ENCODE results near the gene HSPB7.
"Not testable (repeated sequence)": the region's sequence is repeated elsewhere in the genome, so short reads cannot be mapped to it uniquely, and the experiment has no call there.

Gene HSPB7

DNA sequence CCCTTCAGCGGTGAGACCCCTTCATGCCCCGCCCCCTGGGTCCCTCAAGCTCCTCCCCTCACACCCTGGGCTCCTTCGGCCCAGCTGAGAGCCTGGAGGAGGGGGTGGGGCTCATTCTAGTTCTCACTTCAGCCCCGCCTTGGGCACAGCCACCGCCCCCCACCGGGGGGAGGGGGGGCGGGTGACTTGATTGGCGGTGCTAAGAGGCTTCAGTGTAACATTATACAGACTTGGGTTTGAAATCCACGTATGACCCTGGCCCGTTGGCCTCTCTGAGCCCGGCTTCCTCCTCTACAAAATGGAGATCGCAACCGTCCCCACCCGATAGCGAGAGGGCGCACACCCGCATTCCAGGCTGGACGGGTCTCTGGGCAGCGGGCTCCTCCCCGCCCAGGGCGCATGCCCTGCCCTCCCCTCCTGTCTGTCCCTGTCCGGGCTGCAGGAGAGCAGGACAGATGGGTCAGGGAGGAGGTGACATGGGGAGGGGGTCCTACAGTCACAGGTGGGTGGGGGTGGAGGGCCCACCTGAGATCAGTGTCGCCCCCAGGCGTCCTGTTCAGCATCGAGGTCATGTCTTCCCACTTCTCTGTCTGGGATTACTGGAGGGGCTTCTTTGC lies 30.8 kb upstream of the HSPB7 start:
- peak; percentile 75 for DNase-seq

DNA sequence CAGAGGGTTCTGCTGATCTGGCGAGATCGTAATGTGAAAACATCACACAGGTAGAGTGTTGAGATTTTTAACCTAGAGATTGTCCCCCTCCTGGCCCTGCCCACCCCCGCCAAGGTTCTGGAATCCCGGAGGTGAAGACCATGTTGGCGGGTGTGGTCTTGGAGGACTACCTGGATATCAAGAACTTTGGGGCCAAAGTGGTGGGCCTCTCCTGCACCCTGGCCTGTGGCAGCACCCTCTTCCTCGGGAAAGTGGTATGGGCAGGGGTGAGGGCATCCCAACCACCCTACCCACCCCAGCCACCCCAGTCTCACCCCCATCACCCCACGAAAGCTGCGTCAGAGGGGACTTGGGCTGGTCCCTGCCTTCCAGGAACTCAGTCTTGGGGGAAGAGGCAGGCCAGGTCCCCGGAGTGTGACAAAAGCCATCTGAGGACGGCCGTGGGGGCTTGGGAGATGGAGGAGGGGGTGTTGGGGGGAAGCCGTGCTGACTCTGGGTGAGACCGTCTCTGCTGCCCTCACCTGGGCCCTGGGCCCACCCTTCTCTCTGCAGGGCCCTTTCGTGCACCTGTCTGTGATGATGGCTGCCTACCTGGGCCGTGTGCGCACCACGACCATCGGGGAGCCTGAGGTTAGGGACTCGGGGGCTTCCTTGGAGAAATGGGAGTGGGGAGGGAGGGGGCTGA lies 30.1 kb upstream of the HSPB7 start:
- DNase-seq: no peak

DNA sequence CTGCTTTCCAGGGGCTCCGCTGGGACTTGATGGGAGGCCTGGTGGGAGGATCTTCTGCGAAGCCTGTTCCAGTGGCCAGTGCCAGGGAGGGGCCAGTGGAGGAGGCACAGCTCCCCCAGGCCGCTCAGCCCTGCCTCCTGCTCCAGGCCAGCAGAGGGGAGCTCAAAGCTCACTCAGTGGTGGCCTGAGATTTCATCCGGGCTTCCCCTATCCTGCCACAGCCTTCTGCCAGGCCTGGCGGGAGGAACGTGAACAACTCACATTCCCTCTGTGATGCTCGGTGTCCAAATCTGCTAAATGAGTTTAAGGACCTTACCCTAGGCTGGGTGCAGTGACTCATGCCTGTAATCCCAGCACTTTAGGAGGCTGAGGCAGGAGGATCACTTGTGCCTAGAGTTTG lies 29.0 kb upstream of the HSPB7 start:
- DNase-seq: no peak

DNA sequence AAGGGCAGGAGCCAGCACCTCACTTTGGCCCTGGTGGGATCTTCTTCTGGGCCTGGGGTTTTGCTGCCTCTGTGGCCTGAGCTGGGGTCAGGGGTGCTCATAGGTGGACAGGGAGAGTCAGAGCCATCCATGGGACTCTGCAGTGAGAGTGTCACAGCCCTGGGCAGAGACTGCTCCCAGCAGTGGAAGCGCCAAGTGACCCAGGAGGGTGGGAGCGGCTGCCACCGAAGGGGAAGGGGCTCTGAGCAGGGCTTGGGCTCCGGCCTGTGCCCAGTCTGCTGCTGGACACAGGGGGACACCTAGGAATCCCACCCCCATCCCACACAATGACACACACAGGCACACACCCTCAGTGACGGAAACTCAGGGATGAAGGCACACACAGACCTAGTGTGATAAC lies 26.1 kb upstream of the HSPB7 start:
- DNase-seq: no peak

DNA sequence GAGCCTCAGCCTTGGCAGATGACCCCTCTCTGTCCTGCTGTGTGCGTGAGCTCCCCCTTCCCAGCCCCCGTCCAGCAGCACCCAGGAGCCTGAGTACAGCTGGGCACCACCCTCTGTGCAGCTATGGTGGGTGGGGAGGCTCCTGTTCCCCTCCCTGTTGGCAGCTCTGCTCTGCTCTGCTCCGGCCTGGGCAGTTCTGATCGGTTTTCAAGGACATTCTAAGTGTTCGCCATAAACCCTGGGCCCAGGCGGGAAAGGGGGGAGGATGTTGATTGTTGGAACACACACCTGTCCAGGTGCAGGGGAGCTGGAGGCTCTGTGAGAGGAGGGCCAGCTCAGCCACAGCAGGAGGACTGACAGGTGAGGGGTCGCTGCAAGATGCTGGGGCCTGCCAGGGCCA lies 25.7 kb upstream of the HSPB7 start, which contains the start of gene CLCNKB:
CLCNKB (plus strand) TSS at position 262 of the 400 bp plus-strand sequence. CDS start 711 bp downstream, outside the sequence.
- DNase-seq: no peak

DNA sequence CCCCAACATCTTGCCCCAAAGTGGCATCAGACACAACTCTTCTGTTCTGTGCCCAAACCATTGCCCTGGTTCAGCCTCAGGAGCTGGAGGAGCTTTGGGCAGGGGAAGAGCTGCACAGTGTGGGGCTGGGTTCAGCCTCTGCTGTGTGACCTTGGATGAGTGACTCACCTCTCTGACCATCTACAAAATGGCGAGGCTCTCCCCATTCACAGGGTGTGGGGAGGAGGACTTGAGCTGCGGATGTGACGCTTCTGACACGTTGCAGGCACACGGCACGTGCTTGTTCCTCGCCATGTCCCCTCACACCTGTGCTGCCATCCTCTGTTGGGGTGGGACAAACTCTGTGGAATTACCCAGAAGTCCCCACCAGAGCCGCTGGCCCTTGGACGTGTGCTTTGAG lies 24.8 kb upstream of the HSPB7 start:
- not testable (repeated sequence) for DNase-seq

DNA sequence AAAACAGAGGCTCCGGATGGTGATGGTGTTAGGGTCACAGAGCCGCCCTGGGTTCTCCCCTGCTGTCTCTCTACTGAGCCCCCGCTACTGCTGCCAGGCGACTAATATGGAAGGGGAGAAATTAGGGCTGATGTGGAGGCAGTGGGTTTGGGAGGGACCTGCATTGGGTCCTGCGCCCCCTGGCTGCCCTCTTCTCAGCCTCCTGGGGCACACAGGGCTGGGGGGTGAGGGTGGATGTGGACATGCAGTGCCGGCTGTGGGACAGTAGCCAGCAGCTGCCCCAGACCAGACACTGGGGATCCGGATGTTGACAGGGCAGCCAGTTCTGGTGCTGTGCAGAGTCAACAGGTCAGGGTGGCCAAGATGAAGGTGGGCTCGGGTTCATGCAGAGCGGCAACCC lies 24.3 kb upstream of the HSPB7 start:
- DNase-seq: no peak

DNA sequence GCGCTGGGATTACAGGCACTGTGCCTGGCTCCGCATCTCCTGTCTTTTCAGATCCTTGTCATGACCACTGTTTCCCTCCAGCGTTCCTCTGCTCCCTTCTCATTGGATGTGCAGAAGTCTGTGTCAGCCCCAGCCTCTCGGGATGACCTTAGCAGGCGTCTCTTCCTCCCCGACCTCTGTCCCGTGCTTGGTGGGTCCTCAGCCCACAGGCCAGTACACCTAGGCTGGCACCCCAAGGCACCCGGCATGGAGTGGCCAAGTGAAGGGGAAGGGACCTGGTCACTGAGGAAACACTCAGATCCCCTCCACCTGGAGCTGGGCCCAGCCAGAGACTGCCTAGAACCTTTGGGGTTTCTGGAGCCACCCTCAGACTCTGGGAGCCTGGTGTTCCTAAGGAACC lies 23.4 kb upstream of the HSPB7 start:
- no peak for DNase-seq

DNA sequence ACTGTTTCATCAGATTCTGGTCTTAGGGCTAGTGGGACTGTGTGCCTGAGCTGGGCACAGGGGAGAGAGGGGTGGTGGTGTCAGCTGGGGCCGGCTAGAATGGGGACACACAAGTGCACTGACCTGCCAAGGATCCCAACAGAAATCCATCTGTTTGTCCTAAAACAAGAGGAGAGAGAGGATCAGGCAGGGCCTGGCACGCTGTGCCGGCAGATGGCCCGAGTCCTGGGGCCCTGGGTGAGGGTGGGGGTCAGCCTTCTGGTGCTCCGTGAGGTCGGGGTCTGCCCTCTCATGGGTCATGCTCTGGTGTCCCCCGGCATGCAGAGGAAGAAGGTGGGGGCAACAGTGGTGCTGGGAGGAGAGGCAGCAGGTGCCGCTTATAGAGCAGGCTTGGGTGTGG lies 22.0 kb upstream of the HSPB7 start:
- DNase-seq: not testable (repeated sequence)

DNA sequence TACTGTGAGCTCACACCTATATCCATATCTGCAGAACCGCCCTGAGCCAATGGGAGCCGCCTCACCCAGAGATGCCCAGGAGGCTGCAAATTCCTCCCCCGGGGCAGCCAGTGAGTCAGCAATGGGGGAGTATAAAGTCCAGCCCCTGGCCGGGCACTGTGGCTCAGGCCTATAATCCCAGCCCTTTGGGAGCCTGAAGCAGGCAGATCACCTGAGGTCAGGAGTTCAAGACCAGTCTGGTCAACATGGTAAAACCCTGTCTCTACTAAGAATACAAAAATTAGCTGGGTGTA lies 20.7 kb upstream of the HSPB7 start:
- no peak for DNase-seq

DNA sequence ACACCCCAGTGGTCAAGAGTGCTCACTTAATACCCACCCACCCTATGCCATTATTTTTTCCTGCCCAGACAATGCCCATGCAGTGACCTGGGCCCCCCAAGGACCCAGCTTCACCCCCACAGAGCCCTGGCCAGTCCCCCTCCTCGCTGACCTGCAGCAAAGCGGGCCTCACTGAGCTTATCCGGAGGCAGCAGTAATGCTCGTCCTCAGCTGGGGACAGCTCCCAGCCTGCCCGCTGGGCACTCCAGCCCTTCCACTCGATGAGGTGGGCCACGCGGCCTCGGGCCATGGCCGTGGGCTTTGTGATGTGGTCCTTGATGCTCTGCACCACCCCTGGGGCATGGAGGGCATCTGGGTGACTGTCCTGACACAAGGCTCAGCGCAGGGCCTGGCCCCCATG lies 18.6 kb upstream of the HSPB7 start:
- DNase-seq: not testable (repeated sequence)

DNA sequence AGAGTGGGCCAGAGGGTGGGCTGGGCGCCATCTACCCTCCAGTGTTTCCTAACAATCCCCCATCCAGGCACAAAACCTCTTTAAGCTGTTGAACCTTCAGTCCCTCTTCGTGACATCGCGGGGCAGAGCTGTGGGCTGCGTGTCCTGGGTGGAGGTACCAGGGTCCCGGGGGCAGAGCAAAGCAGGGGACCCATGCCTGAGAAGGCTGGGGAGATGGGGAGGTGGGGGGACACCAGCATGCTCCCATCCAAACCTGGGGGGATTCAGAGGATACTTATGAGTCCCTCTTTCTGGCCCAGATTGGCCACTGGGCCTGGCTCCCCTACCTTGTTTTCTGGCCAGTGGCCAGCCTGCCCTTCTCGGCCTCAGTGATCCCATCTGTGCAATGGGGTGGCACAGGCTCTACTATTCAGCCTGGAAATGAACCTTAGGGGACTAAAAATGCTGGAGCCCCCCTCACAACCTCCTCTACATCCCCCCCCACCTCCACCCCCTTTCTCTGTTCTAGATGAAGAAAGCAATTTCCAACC lies 15.3 kb upstream of the HSPB7 start:
- not testable (repeated sequence) for DNase-seq

DNA sequence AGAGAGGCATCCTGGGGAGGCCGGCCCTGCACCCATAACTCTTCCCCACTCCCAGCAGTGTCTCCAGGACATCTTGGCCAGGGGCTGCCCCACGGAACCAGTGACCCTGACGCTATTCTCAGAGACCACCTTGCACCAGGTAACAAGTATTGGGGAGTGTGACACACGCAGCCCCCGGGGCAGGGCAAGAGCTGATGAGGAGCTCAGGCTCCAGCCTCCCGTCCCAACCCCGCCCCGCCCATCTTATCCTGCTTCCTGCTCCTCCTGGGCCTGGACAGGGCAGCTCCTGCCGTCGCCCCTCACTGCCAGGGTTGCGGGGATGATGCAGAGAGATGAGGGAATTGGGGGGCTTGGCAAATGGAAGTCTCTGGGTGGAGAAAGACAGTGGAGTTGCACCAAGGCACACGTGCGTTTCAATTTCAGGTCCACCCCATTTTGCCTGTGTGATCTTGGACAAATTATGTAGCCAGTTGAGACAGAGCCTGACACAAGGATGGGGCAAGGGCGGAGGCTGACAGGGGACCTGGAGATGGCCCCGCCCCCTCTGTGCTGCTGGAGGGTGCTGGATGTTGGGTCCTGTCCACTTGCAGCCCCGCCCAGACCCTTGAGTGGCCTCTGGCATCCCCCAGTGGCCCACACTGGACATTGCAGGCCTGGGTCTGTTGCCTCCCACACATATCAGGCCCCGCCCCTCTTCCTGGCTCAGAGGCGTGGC lies 14.7 kb upstream of the HSPB7 start:
- DNase-seq: peak; percentile 85

DNA sequence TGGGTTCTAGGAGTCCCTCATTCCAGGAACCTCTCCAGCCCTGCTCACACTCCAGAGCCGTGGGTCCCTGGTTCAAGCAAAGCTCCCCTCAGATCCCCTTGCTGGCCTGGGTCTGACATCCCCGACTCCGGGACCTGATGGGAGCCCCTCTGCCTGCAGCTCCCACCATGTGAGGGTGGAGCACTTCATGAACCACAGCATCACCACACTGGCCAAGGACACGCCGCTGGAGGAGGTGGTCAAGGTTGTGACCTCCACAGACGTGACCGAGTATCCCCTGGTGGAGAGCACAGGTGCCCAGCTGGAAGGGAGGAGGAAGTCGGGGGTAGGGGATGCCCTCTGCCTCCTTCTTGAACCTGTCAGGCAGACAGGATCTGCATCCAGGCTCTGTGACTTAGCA lies 13.7 kb upstream of the HSPB7 start:
- no peak for DNase-seq

DNA sequence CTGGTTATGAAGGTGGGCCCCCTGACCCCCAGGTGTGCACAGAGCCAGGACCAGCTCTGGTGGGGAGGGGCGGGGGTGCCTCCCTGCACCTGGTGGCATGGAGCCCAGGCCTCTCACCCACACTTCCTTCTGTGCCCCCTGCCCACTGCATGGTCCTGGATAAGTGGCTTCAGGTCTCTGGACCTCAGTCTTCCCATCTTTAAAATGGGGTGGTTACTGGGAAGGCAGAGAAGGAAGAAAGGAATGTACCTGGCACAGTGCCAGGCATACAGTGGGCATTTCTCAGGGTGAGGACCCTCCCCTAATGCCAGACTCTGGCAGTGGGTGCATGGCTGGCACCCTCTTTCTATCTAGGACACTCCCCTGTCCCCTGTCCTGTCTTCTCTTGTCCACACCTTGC lies 11.4 kb upstream of the HSPB7 start:
- no peak for DNase-seq

DNA sequence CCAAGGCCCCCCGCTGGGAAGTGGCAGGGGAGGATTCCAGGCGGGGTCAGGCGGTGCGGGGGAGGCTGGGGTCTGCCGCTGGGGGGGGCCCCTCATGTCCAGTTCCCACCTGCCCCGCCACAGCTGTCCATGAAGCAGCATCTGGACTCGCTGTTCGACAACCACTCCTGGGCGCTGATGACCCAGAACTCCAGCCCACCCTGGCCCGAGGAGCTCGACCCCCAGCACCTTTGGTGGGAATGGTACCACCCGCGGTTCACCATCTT lies 11.1 kb upstream of the HSPB7 start:
- DNase-seq: not testable (repeated sequence)

DNA sequence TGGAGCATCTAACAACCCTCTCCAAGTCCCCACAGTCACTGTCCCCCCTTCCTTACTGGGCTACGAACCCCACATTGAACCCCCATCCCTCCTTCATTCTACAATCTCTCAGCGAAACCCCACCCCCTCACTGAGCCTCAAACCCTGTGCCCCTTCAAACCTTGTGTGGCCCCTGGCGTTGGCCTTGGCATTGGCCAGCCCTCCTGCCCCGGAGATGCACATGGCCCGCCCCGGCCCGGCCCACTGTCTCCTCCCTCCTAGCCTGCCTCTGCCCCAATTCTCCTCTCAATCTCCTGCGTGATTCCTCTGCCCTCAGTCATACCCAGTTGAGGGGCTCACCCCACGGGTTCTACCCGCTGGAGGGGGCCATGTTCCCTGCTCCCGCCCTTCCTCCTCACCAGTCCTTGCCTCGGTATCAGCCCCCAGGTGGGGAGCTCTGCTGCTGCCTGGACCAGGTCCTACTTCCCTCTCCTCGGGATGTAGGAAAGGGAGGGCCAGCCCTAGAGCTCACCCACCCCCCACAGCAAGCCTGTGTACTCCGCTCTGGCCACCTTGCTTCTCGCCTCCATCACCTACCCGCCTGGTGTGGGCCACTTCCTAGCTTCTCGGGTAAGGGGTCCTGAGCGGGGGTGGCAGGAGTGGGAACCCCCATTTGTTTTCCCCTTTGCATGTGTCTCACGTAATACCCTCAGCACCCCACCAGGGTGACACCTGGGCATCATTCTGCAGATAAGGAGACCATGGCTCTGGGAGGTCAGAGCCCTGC lies 10.6 kb upstream of the HSPB7 start:
- DNase-seq: no peak

DNA sequence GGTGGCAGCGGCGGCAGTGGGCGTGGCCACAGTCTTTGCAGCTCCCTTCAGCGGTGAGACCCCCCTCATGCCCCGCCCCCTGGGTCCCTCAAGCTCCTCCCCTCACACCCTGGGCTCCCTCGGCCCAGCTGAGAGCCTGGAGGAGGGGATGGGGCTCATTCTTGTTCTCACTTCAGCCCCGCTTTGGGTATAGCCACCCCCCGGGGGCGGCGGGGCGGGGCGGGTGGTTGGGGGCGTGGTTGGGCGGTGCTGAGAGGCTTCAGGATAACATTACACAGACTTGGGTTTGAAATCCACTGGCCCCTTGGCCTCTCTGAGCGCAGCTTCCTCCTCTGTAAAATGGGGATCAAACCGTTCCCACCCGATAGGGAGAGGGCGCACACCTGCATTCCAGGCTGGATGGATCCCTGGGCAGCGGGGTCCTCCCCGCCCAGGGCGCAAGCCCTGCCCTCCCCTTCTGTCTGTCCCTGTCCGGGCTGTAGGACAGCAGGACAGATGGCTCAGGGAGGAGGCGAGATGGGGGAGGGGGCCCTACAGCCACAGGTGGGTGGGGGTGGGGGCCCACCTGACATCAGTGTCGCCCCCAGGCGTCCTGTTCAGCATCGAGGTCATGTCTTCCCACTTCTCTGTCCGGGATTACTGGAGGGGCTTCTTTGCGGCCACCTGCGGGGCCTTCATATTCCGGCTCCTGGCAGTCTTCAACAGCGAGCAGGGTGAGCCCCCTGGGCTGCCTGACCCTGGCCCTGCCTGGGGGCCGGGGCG lies 9.1 kb upstream of the HSPB7 start:
- DNase-seq: no peak

DNA sequence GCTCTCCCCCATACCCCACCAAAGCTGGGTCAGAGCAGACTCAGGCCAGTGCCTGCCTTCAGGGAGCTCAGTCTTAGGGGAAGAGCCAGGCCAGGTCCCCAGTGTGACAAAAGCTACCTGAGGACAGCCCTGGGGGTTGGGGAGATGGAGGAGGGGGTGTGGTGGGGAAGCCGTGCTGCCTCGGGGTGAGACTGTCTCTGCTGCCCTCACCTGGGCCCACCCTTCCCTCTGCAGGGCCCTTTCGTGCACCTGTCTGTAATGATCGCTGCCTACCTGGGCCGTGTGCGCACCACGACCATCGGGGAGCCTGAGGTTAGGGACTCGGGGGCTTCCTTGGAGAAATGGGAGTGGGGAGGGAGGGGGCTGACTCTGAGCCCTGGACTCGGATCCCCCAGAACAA lies 8.5 kb upstream of the HSPB7 start:
- not testable (repeated sequence) for DNase-seq

DNA sequence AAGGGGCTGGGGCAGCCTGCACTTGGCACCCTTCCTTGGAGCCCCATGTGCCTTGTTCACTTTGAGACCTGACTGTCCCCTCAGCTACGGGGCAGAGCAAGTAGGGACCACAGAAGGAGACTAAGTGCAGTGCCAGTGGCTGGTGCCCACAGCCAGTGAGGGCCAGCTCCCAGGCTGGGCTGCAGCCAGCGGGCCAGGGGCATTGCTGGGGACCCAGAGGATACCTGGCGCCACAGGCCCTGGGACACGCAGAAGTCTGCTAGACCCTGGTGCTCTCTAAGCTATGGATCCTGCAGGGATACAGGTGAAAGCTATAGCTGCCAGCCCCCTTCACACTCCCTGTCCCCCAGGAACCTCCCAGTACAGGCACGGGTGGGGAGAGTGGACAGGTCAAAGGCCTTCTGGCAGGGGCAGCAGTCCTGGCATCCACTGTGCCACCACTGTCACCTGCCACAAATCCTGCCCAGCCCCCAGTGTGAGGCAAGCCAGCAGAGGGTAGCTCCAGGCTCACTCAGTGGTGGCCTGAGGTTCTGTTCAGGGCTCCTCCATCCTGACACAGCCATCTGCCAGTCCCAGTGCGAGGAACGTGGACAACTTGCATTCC lies 5.3 kb upstream of the HSPB7 start:
- DNase-seq: no peak

DNA sequence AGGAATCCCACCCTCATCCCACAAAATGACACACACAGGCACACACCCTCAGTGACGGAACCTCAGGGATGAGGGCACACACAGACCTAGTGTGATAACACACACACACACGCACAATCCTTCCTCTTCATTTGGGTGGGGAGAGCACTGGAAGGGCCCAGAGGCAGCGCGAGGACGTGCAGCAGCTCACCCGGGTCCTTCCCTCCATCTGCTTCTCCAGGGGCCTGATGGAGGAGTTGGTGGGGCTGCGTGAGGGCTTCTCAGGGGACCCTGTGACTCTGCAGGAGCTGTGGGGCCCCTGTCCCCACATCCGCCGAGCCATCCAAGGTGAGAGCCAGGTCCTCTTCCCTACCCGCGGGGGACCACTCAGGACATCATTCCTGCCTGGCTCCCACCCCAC lies 4.5 kb upstream of the HSPB7 start:
- no peak for DNase-seq

DNA sequence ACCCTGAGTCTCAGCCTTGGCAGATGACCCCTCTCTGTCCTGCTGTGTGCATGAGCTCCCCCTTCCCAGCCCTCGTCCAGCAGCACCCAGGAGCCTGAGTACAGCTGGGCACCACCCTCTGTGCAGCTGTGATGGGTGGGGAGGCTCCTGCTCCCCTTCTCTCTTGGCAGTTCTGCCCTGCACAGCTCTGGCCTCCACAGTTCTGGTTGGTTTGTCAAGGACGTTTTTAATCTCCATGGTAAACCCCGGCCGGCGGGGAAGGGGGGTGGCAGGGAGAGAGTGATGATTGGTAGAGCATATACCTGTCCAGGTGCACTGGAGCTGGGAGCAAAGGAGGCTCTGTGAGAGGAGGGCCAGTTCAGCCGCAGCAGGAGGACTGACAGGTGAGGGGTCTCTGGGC lies 3.8 kb upstream of the HSPB7 start, which contains the start of gene CLCNKA:
CLCNKA (plus strand) TSS at position 356 of the 400 bp plus-strand sequence. CDS start 584 bp downstream, outside the sequence.
- DNase-seq: no peak
